NOMO-1 treated with dmso at 0.1 percent for 144 hours (cell line): ENCODE measurements around the gene TNS3.

Experiments used
- DNase-seq: peaks from one replicate; lab custom pipeline; 2025; ENCODE audit not compliant: unreplicated experiment; lab: John Stamatoyannopoulos, UW

The TNS3 gene

DNA sequence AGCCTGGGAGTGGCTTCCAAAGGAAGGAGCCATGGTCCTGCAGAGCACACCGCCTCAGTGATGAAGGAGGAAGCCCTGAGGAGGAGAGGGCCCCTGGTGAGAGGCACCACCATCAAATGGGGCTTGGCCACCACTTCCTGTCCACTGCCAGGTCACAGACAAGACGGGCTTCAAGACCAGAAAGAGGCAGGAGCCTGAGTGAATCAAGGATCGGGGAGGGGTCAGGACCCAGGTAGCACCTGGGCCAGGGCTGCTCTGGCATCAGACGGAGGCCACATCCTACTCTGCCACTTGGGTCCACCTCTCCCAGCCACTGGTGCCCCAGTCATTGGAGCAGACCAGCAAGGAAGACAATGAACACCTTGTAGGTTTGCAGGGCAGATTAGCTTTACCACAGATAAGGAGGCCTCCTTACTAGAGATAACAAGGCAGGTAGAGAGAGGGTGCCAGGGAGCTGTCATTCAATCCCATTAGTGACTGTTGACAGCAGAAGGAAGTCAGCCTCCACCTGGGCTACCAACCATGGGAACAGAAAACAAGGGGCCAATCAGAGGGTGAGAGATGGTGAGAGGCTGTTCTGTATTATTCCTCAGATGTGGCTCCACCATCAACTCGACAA is 143.4 kb downstream of the TNS3 start:
- no peak for DNase-seq

DNA sequence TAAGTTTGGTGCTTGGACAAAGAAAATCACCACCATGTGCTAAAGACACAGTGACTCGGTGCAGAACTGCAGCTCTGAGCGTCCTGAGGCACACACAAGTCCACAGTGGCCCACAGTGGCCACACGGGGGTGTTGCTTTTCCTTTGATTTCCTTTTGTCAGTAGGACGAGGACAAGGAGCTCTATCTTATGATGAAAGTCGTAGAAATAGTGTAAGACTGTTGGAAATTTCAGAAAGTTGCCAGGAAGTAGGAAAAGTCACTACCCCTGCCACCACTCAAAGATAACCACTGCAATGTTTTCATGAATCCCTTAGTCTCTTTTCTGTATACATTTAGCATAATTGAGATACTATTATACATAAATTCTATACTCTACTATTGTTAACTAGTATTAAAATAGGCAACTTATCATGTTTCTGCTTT is 146.0 kb downstream of the TNS3 start:
- DNase-seq = no peak

- no peak for DNase-seq
These were observed 148.4 kb downstream of the TNS3 start for GRCh38 chr7:47433564-47433895.

DNA sequence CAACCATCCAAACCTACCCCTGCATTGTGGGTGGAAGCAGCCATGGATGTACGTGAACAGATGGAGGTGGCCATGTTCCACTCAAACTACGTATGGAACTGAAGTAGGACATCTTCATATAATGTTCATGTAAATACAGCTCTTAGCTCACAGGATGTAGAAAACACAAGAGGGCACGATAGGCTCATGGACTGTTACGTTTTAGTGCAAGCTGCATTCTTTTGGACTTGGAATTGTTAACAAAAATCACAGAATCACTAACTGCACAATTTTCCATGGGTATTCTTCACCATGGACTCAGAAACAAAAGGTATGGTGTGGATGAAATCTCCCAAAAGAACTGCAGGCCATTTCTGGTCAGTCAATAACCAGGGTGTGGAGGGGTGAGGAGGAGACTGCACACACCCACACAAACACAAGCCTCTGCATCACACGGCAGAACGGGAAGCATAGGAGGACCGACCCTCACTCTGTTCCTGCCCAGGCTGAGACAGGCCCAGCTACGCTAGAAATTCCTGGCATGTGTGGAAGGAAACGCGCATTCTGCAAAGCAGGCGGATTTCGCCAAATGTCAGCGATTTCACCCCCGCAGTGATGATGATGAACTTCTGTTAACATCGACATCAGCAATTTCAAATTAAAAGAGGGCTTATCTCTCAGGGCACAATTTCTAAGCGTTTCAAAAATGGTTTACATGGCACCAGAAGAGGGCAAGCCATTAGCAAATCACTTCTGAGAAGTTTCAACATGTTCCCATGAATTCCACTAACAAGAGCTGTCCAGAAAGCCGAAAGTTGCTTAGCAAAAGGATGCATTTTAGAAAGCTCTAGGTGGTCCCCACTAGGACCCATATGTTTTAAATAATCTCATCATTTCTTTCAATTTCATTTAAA is 149.0 kb downstream of the TNS3 start:
- no peak for DNase-seq

- DNase-seq = no peak
These were observed 151.5 kb downstream of the TNS3 start for GRCh38 chr7:47430422-47430821.

- DNase-seq = no peak
These were observed 153.0 kb downstream of the TNS3 start for GRCh38 chr7:47428768-47429472.

DNA sequence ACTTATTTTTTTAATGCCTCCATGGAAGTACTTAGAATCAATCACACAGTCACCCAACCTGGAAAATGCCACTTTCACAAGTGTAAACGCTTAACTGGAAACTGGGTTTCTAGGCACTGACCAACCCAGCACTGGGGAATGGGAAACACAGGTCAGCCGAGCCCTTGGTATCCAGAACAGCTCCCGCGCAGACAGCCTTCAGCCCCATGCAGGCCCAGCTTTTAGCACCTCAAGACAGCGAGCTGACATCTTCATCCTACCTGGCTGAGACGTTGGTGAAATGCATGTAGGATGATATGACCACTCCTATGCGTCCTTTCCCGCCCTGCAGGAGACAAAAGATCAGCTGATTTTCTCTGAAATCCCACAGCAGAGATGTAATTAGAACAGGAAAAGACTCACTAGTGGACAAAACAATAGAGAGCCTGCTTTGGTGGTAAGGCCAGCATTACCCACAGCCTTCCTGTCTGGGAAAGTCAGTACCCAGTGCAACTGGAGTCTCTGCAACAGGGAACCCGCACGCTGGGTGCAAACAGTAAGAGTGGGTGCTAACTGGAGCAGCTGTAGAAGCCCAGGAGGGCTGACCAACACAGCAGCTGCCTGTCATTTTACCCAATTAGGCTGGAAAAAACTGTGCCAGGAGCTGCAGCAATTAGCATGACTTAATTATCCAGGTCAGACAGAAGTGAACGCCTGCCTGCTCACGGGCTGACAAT is 153.7 kb downstream of the TNS3 start:
- no peak for DNase-seq

DNA sequence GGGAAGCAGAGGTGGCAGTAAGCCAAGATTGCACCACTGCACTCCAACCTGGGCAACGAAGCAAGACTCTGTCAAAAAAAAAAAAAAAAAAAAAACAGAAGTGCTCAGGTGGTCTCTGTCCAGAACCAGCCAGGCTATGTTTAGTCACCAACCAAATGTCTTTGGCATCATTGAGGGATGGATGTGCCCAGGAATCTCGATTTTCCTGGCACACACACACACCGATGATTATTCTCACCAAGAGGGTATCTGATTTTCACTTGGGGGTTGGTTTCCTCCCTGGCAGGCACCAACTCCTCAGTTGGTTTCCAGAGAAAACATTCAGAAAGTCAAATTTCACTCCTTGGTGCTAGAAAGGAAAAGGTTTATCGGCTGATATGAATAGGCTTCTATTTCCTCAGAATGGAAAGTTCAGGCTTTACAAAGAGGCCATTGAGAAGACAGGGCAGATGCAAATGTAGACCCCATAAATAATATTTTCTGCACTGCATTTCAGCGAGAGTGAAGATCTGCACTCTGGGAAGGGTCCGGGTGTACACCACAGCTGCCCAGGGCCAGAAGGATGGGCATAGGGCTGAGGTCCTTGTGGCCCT is 154.8 kb downstream of the TNS3 start:
- no peak for DNase-seq

- no peak for DNase-seq
These were observed 157.4 kb downstream of the TNS3 start for GRCh38 chr7:47424523-47424922.

DNA sequence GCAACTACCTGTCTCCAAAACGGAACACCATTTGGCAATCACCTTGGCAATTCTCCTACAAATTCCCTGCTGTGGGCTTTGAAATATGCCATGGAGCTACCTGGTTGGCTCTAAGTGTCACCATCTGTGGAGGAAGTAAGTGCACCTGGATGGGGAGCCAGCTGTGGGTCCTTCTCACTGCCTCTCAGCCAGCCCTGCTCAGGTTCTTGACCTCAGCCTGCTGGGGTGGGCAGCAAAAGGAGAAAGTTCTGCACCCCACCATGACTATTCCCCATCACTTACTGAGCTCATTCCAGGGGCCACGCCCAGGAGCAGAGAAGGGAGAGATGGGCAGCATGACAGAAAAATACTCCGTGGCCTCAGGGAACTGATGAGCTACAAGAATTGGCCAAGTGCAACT is 158.7 kb downstream of the TNS3 start:
- no peak for DNase-seq

GRCh38 chr7:47422611-47423010 is 159.3 kb downstream of the TNS3 start:
- DNase-seq = no peak

GRCh38 chr7:47421456-47421855 is 160.5 kb downstream of the TNS3 start:
- no peak for DNase-seq

DNA sequence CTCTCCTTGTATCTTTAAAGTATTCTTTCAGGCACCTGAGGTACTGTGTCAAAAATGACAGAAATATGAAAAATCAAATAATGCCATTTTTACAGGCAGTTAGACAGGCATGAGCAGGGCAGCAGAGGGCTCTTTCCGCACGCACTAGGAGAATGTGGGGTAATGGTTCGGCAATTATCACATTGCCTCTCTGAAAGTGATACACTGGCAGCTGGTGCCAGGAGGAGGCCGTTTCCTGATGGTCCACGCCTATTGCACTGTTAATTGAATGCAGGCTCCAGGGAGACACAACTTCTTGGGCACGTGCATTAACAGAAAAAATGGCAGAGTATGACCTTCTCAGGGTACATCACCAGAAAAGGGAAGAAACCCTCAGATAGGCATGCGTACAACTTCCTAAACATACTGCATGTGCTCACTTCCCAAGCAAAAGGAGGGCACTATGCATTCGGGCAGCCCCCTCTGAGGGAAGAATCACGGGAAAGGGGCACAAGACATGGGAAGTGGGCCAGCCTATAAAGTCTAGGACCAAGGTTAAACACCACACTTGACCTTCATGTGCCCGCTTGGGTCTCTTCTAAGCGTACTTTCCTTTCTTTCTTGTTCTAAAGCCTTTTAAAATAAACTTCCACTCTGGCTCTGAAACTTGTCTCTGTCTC is 161.7 kb downstream of the TNS3 start:
- DNase-seq = no peak

DNA sequence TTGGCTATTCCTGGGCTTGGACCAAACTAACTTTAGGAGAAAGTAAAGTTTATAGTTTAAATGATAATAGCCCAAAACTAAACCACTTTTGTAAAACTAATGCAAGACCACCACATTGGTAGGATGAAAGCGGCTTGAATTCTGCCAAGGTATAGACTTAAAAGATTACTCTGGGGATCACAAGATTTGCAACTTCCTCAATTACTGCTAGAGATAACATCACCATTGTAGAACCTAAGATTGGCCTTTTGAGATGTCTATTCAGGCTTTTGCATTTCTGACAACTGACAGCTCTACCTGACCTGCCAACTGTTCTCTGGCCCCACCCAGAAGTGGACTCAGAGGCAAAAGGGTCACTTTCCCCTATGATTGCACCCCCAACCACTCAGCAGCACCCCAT is 162.4 kb downstream of the TNS3 start:
- DNase-seq = no peak

DNA sequence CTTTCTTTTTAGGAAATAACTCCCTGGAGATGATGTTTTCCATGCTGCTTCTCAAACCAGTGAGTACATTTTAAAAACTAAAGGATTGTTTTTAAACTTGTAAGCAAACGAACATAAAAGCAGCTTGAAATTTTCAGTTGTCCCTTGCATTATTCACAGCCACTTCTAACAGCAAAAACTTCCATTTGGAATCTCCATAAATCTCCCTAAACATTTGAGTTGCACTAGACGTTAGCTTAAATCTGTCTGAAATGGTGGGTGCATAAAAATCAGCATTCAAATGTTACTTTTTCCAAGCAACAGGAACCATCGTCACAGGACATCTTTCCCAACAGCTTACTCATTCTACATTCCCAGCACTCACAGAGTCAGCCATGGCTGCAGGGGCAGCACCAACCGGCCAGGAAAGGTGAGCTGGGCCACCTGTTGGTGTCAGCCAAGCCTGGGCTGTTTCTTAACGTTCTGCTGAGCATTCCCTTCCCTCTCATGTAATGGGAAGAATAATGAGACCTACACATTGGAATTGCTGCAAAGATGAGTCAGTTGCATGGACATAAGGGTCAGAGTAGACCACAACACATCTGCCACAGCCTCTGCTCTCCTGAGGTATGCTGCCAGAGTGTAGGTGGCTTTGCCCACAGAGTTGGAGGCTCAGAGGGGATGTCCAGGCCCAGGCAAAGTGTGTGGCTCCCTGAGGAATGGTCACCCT is 163.2 kb downstream of the TNS3 start:
- DNase-seq = no peak

DNA sequence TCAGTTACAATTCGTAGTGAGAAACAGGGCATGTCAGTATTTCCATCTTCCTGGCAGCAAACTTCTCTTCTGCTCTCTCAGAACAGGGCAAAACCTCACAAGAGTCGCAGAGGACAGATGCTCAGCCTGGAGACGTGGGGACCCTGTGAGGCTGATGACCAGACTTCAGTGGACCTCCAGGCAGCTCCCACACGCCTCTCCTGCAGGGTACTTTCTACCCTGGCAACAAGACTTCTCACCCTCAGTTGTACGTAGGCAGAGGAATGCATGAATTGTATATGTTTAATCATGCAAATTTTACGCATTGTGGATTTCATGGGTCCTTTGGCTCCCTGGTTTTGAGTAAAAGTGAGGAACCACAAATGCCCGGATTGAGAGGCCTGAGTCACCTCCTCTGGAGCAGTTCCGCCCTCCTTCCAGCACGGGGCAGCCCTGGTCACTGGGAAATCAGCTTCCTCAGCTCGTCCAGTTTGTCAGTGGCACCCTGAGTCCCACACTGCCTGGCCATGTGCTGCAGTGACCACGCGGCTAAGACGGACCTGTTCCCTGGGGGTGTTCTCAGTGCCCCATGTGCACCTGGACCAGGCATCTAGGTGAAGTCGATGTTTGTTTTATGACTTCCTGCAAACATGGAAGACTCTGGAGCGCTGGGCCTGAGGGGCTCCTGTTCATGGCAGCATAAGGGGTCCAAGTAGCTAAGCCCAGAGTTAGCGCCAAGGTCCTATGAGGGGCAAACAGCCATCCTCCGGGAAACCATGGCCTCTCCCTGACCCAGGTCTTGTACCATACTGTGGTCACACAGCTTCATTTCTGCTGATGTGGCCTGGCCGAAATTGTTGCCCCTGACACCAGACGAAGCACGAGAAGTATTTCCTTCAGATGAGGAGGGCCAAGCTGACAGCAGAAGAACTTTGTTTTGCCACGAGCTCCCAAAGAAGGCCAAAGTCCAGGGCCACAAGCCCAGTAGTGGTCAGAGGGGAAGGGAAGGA is 165.1 kb downstream of the TNS3 start:
- no peak for DNase-seq

DNA sequence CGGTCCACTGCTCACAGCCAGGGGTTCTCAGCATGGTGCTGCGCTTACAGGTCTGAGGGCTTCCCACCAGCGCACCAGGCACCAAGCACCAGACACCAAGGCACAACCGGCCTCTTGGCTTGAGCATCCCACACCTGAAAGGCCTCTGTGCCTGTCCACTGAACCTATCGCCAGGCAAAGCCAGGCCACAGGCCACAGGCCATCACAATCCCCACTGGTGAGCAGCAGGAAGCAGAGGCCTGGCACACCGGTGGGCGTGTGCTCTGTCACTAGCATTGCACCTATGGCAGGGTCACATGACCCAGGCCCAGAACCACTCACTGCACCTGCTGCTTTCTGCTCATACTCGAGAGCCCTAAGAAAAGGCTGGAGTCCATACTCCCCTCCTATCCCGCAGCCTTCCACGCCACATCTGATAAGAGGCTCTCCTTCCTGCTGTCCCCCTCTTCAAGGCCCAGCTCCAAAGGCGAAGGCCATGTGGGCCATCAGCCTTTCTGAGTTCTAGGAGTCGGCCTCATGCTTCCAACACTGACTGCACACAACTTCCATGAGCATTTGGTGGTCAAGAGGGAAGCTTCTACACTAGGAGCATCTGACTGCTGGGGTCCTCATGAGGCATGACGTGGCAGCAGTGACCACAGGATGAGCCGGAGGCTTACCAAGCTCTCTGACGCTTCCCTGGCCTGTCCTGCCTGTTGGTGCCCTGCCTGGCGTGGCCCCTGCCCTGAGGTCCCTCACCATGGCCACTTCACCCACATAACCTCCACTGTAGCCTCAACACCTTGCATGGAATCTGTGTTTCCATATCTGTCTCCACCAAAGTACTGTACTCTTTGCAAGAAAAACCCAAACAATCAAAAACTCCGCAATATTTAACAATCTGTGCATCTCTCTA is 166.3 kb downstream of the TNS3 start:
- DNase-seq = no peak
